ENCODE results near the gene SLC20A1.
"Not testable (repeated sequence)": the region's sequence is repeated elsewhere in the genome, so short reads cannot be mapped to it uniquely, and the experiment has no call there.

The SLC20A1 gene

DNA sequence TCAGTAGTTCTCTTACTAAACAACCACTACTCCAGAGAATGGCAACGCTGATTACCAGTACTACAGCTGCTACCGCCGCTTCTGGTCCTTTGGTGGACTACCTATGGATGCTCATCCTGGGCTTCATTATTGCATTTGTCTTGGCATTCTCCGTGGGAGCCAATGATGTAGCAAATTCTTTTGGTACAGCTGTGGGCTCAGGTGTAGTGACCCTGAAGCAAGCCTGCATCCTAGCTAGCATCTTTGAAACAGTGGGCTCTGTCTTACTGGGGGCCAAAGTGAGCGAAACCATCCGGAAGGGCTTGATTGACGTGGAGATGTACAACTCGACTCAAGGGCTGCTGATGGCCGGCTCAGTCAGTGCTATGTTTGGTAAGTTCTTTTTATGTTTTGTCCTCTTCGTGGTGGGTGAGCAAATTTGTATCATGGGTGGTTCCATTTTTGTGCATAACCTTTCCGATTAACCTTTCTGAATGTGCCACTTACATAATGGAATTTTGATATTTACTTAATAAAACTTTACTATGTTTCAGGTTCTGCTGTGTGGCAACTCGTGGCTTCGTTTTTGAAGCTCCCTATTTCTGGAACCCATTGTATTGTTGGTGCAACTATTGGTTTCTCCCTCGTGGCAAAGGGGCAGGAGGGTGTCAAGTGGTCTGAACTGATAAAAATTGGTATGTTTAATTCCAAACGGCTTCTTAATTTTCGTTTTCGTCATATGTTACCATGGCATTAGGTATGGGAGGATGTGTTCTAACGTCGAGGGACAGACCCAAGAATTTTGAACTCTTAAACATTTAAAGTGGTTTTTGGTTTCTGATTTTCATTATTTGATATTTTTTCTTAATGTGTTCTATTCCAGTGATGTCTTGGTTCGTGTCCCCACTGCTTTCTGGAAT is 1.3 kb downstream of the SLC20A1 start:
- no peak for DNase-seq (ENCODE audit: low read depth in 2 of 2)

DNA sequence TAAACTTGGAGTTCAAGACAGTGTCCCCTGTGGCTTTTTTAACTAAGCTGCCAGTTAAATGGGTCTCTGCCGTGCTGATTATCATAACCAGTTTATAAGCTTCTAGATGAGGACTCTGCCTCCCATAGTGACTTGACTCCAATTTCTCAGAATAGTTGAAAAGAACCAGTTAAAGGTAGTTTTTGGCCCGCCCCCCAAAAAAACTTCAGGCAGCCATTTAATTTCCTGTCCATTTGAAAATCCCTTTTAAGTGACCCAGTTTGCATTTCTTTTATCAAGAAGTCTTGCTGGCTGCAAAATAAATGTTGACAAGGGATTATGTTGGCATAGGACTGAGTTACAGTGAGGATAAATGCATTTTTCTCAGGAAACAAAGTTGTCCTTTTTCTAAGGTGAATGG is 2.3 kb downstream of the SLC20A1 start:
- no peak for DNase-seq (ENCODE audit: low read depth in 2 of 2)

DNA sequence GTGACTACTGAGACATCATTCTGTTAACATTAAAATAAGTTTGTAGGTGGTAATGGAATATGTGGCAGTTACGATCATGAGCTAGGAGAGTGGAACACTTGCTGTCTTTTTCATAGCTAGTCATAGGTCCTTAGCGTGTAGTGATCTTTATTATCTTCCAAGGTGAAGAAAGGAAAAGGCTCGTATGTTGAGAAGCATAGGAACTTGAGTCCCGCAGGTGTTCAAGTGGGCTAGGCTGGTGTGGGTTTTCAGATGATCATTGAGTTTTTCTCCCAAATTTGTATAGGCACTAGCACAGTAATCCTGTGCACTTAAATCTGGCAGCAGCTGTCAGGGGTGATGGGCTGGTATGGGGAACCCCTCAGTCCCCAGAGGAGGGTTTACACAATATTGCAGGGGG is 10.9 kb downstream of the SLC20A1 start:
- DNase-seq (ENCODE audit: low read depth in 2 of 2): no peak

DNA sequence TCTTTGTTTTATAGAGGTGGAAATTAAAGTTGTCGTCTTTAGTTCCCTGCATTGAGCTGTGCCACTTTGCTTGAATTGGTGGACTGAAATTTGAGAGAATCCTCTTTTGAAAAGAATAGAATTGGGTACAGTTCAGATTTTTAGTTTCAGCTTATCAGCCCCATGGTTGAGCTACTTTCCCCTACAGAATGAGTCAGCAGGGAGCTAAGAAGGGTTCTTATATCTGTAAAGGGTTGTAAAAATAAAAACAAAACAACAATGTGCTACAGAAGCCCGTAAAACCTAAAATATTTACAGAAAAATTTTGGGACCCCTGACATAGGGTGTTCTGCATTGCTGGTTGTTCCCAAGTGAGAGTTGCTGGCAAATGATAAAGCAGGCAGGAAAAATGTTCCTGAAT is 12.6 kb downstream of the SLC20A1 start:
- no peak for DNase-seq (ENCODE audit: low read depth in 2 of 2)

DNA sequence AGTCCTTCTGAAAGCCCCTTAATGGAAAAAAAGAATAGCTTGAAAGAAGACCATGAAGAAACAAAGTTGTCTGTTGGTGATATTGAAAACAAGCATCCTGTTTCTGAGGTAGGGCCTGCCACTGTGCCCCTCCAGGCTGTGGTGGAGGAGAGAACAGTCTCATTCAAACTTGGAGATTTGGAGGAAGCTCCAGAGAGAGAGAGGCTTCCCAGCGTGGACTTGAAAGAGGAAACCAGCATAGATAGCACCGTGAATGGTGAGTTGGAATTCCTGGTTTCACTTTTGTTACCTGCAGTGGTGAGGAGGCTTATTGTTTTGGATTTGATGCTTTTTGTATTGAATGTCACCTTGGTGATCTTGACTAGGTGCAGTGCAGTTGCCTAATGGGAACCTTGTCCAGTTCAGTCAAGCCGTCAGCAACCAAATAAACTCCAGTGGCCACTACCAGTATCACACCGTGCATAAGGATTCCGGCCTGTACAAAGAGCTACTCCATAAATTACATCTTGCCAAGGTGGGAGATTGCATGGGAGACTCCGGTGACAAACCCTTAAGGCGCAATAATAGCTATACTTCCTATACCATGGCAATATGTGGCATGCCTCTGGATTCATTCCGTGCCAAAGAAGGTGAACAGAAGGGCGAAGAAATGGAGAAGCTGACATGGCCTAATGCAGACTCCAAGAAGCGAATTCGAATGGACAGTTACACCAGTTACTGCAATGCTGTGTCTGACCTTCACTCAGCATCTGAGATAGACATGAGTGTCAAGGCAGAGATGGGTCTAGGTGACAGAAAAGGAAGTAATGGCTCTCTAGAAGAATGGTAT is 13.3 kb downstream of the SLC20A1 start:
- DNase-seq (ENCODE audit: low read depth in 2 of 2): no peak

DNA sequence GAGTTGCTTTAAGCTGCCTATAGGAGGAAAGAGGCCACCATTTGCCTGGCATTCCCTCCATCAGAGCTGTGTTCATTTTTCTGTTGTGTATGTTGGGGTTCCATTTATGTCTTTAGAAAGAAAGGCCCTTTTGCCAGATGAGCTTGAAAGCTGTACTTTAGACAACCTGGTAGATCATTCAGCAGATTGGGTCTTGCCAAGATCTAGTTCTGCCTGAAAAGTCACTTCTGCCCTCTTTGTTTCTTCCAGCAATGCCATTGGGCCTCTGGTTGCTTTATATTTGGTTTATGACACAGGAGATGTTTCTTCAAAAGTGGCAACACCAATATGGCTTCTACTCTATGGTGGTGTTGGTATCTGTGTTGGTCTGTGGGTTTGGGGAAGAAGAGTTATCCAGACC is 14.4 kb downstream of the SLC20A1 start:
- no peak for DNase-seq (ENCODE audit: low read depth in 2 of 2)

DNA sequence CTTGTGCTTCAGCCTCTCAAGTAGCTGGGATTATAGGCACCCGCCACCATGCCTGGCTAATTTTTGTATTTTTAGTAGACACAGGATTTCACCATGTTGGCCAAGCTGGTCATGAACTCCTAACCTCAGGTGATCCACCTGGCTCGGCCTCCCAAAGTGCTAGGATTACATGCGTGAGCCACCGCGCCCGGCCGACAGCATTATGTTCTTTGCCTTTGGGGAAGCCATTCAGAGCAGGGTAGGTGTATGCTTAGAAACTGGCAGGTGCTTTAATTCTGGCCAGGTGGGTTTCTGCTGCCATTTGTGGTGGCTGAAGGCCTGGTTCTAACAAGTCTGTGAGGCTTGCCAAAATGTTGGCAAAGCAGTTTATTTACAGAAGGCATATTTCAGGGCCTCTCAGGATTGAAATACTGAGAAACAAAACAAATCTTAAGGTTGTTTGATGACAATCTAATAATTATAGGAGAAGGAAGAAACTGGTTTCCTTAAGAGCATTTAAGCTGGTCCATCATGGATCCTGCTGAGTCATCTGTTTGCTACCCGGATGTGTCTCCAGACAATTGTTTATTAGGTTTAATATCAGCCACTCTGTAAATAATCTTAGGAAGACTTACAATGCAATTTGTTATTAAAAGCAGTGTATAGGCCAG is 16.0 kb downstream of the SLC20A1 start:
- DNase-seq (ENCODE audit: low read depth in 2 of 2): no peak

DNA sequence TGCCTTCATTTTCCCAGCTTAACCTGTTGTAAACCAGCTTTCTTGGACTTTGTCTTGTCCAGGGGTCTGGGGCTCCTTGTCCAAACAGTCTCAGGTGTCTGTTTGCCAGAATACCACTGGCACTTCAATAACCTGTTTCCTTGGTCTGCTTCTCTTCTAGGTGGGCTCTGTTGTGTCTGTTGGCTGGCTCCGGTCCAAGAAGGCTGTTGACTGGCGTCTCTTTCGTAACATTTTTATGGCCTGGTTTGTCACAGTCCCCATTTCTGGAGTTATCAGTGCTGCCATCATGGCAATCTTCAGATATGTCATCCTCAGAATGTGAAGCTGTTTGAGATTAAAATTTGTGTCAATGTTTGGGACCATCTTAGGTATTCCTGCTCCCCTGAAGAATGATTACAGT is 17.0 kb downstream of the SLC20A1 start:
- no peak for DNase-seq (ENCODE audit: low read depth in 2 of 2)

DNA sequence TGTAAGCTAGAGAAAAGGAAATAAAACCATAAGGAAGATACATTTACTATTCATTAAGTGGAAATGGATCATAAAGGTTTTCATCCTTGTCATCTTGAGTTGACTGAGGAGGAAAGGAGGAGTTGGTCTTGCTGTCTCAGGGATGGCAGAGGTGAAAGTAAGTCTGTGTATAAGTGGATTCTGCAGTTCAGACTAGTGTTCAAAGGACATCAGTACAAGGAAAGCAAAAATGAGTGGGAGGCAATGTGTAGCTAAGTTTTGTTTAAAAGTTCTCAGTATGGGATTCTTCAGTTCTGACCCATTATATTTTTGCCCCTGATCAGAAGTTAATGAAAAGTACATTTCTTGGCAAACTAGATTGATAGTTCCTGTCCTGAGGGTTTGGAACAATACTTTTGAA is 18.9 kb downstream of the SLC20A1 start:
- DNase-seq (ENCODE audit: low read depth in 2 of 2): no peak

DNA sequence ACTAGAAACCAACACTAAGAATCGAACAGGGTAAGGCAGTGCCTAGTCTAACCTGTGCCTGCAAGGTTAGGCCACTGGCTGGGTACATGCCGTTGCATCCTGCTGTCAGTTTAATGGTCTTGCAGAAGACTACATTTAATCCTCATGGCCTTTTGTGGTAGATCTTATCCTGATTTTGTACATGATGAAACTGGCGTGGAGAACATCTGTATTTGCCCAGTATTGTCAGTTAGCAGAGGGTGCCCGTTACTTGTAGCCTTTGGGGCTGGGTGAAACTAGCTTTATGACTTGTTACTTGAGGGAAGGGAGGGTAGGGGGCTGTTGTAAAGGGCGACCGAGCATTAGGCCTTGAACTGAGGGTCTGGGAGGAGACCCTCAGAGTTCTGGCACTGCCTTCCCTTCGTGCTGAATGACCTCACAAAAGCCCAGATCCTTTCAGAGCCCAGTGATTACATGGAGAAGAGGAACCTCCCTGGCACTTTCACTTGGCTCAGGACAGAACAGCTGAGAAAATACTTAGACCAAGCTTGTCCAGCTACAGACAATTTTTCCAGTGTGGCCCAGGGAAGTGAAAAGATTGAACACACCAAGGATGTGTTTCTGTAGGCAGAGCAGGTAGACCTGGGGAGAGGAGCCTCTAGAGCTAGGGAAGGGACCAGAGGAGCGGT is 19.5 kb downstream of the SLC20A1 start:
- DNase-seq (ENCODE audit: low read depth in 2 of 2): no peak

DNA sequence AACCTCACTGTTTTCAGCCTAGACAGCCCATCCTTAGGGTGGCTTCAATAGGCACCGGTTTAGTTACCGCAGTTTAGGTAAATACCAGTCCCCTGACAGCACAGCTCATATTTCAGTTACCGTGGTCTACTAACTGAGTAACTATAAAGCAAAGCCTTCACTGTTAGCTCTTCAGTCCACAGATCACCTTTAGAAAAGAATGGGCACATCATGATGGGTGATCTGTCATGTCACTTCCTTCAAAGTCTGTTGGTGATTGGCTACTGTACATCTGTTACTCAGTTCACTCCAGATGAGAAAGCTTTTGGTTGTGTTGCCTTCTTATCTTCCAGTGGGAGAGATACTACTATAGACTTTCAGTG is 21.0 kb downstream of the SLC20A1 start:
- DNase-seq (ENCODE audit: low read depth in 2 of 2): no peak

DNA sequence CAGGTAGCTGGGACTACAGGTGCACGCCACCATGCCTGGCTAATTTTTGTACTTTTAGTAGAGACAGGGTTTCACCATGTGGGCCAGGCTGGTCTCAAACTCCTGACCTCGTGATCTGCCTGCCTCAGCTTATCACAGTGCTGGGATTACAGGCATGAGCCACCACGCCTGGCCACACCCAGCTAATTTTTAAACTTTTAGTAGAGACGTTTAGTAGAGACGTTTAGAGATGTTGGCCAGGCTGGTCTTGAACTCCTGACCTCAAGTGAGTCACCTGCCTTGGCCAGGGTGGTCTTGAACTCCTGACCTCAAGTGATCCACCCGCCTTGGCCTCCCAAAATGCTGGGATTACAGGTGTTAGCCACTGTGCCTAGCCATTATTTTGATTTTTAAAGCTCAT is 21.8 kb downstream of the SLC20A1 start:
- not testable (repeated sequence) for DNase-seq (ENCODE audit: low read depth in 2 of 2)

DNA sequence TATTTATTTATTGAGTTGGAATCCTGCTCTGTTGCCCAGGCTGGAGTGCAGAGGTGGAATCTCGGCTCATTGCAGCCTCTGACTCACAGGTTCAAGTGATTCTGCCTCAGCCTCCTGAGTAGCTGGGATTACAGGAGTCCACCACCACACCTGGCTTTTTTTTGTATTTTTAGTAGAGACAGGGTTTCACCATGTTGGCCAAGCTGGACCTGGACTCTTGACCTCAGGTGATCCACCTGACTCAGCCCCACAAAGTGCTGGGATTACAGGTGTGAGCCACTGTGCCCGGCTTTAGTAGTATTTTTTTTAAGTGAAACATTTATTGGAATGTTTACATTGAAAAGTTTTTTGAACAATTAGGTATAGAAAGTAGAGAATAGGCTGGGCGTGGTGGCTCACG is 23.9 kb downstream of the SLC20A1 start:
- DNase-seq (ENCODE audit: low read depth in 2 of 2): no peak

DNA sequence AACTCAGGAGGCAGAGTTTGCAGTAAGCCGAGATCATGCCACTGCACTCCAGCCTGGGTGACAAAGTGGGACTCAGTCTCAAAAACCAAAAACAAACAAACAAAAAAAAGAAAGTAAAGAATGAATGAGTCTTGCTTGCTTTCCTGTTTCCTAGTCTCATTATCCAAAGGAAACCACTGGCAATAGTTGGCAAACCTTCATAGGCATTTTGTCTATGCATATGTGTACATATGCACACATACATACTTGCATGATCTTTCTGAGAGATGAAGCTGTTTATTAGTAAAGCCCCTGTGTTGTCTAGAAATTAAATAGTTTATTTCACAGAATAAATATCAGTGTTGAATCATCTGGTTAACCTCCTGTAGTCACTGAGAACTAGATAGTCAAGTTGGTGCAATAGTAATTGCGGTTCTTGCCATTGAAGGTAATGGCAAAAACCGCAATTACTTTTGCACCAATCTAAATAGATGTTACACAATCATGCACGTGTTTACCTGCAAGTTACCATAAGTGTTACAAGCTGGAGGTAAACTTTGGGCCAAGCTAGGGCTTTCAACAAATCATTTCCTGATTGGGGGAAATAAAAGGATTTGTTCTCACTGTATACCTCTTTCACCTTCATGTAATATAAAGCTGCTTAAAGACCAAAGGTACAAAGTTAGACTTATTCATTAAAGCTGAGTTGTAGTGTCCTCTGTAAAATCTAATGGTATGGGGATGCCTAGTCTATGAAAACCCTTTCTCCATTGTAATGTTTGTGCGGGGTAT is 24.7 kb downstream of the SLC20A1 start:
- no peak for DNase-seq (ENCODE audit: low read depth in 2 of 2)

DNA sequence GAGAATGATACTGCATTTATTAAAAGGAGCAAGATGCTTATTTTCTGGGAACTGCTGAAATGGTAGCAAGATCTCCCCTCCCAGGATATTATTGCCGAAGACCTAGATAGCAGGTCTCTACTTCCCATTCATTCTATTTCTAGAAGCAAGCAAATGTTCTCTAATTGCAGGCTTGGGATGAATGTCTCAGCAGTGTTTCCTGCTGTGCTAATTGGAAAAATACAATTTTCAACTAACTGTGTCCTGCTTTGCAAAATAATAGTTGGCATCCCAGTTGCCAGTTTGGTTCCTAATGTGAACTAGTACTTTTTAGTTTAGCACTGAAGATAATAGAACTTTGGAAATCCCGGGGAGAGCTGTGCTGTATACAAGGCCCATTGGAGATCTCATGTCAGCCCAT is 26.1 kb downstream of the SLC20A1 start:
- DNase-seq (ENCODE audit: low read depth in 2 of 2): no peak

DNA sequence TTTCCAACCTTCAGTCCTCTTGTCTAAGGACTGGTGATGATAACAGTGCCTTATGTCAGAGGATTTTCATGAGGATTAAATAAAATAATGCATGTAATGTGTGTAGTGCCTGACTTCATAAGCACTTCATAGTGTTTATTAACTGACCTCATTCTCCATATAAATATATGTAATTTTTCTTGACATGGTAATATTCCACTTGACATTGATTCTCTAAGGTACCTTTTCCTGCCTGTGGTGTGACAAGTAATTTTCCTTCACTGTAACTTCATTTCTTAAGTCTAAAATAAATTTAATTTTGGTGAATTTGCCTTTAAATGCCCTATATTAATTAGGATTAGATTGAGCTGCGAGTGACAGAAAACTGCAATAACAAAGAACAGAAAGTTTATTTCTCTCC is 27.3 kb downstream of the SLC20A1 start:
- no peak for DNase-seq (ENCODE audit: low read depth in 2 of 2)

DNA sequence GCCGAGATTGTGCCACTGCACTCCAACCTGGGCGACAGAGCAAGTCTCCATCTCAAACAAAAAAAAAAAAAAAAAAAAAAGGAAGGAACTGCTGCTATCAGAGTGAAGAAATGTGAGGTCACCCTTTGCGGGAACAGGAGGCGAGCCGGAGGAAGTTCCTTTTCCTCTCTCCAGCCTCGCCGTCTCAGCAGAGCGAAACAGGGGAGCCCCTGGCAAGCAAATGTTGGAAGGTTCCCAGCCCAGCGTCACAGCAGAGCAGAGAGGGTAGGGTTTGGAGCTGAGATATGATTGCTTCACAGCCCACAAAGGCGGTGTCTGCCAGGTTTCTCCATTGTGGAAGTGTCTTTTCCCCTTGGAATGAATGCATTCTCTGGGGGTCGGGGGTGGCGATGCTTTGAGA is 28.5 kb downstream of the SLC20A1 start:
- DNase-seq (ENCODE audit: low read depth in 2 of 2): no peak

DNA sequence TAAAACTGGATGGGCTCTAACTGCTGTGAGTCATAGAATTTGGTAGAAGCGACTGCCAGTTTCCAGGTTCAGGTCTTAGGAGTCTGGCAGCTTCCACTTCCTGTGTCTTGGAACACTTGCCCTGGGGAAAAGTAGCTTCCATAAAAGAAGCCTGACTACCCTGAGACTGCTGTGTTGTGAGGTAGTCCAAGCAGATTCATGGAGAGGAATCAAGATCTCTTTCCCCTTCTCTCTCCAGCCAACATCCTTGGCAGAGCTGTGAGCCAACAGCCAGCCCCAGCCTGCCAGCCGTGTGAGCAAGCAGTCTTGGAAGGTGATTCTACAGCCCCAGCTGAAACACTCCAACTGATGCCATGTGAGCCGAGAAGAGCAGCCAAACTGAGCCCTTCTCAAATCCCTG is 33.7 kb downstream of the SLC20A1 start:
- no peak for DNase-seq (ENCODE audit: low read depth in 2 of 2)

DNA sequence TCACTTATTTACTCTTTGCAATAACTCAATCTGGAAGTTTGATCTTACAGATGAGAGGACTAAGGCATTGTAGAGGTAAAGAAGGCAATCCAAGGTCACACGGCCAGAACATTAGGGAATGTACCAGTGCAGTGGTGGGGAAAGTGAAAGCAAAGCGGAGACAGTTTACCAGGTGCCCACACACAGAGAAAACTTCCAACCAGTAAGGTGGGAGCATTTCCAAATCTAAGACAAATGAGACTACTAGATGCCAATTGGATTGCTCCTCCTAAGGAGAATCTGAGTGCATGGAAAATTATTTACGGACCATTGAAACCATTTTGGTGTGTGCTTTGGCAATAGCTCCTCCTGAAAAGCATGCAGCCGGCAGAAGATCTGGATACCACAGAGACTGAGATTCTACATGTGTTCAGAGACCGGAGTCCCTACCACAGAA is 34.9 kb downstream of the SLC20A1 start:
- no peak for DNase-seq (ENCODE audit: low read depth in 2 of 2)

DNA sequence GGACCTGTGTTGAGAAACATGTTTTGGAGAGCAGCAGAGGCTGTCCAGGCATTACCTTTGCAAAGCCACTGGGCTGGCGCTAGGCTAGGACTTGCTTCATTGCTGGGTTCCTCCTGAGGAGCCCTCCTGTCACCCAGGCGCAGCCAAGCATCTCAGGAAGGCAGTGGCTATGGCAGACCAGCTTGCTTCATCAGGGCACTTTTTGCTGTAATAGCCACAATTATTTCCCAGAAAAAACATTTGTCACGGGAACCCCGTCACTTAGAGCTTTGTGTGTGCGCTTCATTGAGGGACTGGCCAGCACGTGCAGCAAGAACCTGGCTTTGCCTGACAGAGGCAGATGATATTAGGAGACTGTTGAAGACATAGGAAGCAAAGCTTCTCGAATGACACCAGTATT is 36.4 kb downstream of the SLC20A1 start:
- no peak for DNase-seq (ENCODE audit: low read depth in 2 of 2)

All from fibroblast of skin of left biceps (primary cell).